ENCODE results near the gene PRKCI.
"Not testable (repeated sequence)": the region's sequence is repeated elsewhere in the genome, so short reads cannot be mapped to it uniquely, and the experiment has no call there.

The PRKCI gene

GRCh38 chr3:170221924-170222646 lies at the start of gene PRKCI:
Gene PRKCI (plus strand): TSS chr3:170222424. CDS start chr3:170222670, 246 bp downstream.
- DNase-seq = peak; percentile 77 to 82

GRCh38 chr3:170178651-170179050 lies 43.6 kb upstream of the PRKCI start:
- DNase-seq = peak in 1 of 2 donors; percentile 16

DNA sequence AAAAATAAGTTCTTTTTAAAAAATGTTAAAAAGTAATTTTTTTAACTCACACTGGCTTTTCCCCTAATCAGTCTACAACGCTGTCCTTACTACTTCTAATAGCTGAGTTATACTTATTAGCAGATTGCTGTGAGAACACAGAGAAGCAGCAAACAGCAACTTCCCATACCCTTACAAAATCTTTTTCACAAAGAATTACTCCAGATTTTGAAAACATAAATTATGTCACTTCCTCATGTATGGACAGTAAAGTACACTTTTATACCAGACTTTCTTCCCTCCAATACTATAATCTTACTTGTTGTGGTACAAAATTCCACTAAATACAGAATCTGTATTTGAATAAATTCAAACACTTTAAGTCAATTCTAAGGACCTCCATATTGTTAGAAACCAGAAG lies 42.8 kb upstream of the PRKCI start:
- DNase-seq = no peak

DNA sequence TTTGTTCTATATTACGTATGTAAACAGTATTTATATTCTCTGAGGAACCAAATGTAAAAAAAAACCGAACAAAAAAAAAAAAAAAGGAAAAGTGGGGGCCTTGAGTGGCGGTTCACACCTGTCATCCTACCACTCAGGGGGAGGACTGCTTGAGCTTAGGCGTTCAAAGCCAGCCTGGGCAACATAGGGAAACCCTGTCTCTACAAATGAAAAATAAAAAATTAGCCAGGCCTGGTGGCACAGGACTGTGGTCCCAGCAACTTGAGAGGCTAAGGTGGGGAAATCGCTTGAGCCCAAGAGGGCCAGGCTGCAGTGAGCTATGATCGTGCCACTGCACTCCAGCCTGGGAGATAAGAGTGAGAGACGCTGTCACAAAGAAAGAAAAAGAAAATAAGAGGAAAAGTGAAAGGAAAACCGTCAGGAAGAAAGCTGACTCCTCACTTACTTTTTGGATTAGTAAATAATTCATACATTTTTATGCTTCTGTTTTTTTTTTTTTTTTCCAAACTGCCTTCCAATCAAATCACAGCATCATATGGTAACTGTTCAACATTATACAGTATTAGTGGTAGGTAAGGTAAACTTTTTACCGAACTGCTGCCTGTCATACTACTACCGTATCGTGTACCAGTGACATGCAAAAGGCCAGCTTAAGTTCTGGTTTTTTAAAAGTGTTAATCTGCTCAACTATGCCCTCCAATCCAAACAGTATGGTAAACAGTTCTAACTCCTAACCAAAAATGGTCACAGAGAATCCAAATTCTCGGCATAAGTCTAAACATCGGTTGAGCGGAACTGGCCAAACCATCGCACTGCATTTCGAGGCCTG lies 41.9 kb upstream of the PRKCI start:
- DNase-seq = no peak

DNA sequence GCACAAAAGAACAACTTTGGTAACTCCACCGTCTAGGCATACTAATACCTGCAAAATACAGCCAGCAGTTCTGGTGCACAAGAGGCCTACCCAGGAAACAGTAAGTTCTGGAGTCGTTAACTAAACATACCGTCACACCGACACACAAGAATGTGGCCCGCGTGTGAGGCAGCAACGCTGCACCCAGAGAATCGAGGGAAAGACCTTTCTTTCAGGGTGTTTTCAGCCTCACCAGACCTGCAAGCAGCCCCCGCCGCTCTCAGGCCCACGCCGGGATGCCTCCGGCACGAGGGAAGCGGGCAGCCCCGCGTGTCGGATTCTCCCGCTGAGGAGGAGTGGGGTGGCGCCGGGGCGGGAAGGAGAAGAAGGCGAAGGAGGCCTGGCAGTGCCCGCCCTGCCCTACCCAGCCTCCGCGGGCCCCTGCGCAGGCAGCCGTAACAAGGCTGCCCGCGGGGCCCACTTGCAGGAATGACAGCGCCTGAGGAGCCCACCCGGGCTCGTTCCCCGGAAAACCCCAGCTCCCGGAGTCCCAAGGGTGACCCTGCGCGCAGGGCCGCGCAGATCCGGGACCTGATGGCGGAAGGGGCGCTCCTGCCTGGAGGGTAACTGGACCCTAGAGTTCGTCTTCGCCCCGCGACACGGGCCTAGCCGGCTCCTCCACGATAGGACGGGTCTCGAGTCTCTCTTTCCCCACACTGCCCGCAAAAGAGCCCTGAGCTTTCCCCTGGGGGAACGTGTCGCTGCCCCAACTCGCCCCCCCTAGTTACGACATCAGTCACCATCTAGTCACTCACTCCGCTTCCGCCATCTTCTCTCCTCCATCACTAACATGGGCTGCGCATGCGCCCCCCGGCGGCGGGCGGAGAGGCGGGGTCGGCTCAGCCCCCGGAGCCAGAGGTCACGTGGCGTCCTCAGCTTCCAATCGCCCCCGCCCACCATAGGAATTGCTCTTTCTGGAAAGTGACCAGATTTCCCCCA lies 41.0 kb upstream of the PRKCI start, which contains the start of gene PHC3:
PHC3 (minus strand) TSS at position 826 of the 978 bp plus-strand sequence; CDS start at position 808, 18 bp downstream.
- DNase-seq = peak; percentile 84 to 93

- DNase-seq = no peak
These were observed 32.6 kb upstream of the PRKCI start for GRCh38 chr3:170189398-170190256.

- DNase-seq = not testable (repeated sequence)
These were observed 26.5 kb upstream of the PRKCI start for GRCh38 chr3:170195759-170196158.

GRCh38 chr3:170196833-170197232 lies 25.4 kb upstream of the PRKCI start:
- no peak for DNase-seq

DNA sequence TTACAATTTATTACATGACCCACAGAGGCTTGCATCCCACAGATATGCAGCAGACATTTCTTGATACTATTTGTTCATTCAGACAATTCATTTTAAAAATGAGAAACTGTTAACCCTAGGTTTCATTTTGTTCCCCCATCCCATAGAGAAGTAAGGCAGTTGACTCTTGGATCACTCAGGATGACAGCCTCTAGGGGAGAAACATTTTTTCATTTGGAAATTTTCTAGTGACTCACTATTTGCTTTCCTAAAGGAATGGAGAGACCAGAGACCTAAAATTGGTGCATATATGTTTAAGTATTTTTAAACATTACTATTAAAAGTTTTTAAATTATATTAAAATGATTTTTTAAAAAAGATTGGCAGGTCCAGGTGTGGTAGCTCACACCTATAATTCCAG lies 21.2 kb upstream of the PRKCI start:
- no peak for DNase-seq

DNA sequence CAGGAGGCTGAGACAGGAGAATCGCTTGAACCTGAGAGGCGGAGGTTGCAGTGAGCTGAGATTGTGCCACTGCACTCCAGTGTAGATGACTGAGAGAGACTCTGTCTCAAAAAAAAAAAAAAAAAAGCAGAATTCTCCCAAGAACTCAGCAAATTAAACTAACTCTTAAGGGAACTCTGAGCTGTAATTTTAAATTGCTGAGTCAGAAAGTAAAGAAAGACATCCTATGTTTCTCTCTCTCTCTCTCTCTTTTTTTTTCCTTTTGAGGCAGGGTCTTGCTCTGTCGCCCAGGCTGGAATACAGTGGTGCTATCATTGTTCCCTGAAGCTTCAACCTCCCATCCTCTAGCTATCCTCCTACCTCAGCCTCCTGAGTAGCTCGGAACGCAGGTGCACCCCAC lies 20.7 kb upstream of the PRKCI start:
- DNase-seq = no peak

DNA sequence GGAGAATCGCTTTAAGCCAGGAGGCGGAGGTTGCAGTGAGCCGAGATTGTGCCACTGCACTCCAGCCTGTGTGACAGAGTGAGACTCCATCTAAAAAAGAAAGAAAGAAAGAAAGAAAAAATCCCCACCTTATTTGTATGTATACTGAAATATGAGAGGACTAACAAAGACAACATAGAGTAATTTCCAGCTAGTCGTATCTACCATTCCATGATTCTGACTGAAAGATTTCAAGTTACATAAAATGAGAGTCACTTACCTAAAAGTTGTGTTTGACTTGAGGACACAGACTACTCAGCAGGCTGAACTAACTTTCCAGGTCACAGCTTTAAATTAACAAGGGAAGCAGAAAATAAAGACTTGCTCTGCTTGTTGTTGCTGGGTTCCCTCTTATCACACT lies 18.8 kb upstream of the PRKCI start:
- no peak for DNase-seq

GRCh38 chr3:170204023-170204472 lies 18.2 kb upstream of the PRKCI start:
- no peak for DNase-seq

GRCh38 chr3:170204509-170204908 lies 17.7 kb upstream of the PRKCI start:
- no peak for DNase-seq

DNA sequence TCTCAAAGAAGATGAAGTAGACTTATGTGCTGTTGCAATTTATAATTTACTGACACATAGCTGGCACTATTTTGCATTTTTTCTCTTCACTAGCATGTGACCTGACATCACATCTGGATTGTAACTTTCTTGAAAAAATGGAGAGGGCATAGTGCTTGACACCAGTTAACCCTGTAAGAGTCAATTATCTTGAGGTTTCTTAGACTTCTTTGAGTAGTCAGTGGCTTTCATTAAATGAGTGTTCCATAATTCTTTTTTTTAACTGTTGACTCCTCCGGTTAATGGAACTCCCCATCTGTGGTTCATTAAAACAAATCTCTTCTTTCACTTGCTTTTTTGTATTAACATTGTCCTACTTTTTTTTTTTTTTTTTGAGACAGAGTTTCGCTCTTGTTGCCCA lies 16.9 kb upstream of the PRKCI start:
- no peak for DNase-seq

- DNase-seq = not testable (repeated sequence)
These were observed 16.0 kb upstream of the PRKCI start for GRCh38 chr3:170206164-170206762.

GRCh38 chr3:170207717-170208116 lies 14.5 kb upstream of the PRKCI start:
- no peak for DNase-seq

DNA sequence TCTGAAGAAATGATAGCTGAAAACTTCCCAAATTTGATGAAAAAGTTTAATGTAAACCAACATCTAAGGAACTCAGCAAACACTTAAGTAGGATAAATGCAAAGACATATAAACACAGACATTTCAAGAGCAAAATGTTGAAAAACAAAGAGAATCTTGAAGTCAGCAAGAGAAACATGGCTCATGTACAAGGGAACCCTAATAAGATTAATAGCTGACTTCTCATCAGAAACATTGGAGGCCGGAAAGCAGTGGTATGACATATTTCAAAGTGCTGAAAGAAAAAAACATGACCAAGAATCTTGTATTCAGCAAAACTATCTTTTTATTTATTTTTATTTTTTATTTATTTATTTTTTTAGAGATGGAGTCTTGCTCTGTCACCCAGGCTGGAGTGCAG lies 10.6 kb upstream of the PRKCI start:
- no peak for DNase-seq

- DNase-seq = no peak
These were observed 2.4 kb upstream of the PRKCI start for GRCh38 chr3:170219850-170220249.

GRCh38 chr3:170220871-170221270 lies 1.4 kb upstream of the PRKCI start:
- no peak for DNase-seq

GRCh38 chr3:170222647-170223541 lies 670 bp downstream of the PRKCI start:
- DNase-seq = peak; percentile 2 to 14
